GM12874 (cell line): Measurements from ENCODE around the gene ZMIZ1.

Experiments used
- CTCF ChIP-seq: IDR thresholded peaks from 2 replicates; pipeline ENCODE4 v1.5.1; 2011; ENCODE audit warnings: low read depth, mild to moderate bottlenecking, control low read depth, low read length, moderate library complexity; ENCODE audit not compliant: insufficient read depth

The ZMIZ1 gene

GRCh38 chr10:79088176-79088575 is 19.4 kb downstream of the ZMIZ1 start:
- no peak for TF ChIP-seq CTCF

GRCh38 chr10:79088613-79089355 is 20.0 kb downstream of the ZMIZ1 start:
- TF ChIP-seq CTCF = no peak

- TF ChIP-seq CTCF = no peak
Observed at GRCh38 chr10:79089632-79090031, 20.9 kb downstream of the ZMIZ1 start.

GRCh38 chr10:79090134-79090803 is 21.5 kb downstream of the ZMIZ1 start:
- TF ChIP-seq CTCF = no peak

- TF ChIP-seq CTCF = no peak
Observed at GRCh38 chr10:79092292-79092896, 23.6 kb downstream of the ZMIZ1 start.

- TF ChIP-seq CTCF = no peak
Observed at GRCh38 chr10:79093658-79094411, 25.1 kb downstream of the ZMIZ1 start.
